ENCODE measurements around the gene LRGUK.

The LRGUK gene

DNA sequence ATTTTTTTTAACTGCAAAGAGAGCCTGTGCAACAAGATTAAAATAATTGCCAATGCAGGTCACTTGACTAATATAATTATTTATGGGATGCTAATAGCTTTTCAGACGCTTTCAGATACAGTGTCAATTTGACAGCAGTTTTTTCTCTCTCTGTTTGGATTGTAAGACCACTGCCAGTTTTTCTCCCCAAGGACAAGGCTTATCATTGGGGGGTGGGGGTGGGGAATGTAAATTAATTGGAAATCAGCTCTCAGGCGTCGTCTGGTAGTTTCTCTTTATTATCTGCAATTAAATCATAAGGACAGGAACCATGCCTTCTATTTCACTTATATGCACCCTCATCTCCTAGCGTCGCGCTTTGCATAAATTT, 559 bp upstream of the LRGUK start:
- H3K27me3 ChIP-seq (ENCODE audit: insufficient read depth, low read length) = peaks cover 10% of the 10 kb centered on the region; the same call in 1 of the 2 replicates
- no peaks in the 10 kb centered on the region for H3K9me3 ChIP-seq (ENCODE audit: insufficient read depth, low read depth, low read length)
- H3K27ac ChIP-seq (ENCODE audit: low read depth, low read length) = no peak overlapping the region
- H3K4me3 ChIP-seq (ENCODE audit: low read length) = peak overlapping the region; percentile 87
- H3K9ac ChIP-seq (ENCODE audit: low read depth, low read length) = no peak overlapping the region
- WGBS = 19% methylated on average over 6 of the region's 6 CpGs
- H3K36me3 ChIP-seq (ENCODE audit: insufficient read depth, low read length) = no peaks in the 10 kb centered on the region
- H3K4me1 ChIP-seq (ENCODE audit: insufficient read depth, low read length) = peaks cover 28% of the 10 kb centered on the region

- no peak overlapping the region for H3K27ac ChIP-seq (ENCODE audit: low read depth, low read length)
Observed at GRCh38 chr7:134128829-134129228, 1.7 kb downstream of the LRGUK start.

GRCh38 chr7:134129856-134130523, 2.9 kb downstream of the LRGUK start:
- Histone ChIP-seq H3K27ac (ENCODE audit: low read depth, low read length) (peak overlapping the region; percentile 92), H3K9ac (ENCODE audit: low read depth, low read length) (peak overlapping the region; percentile 54), H3K27me3 (ENCODE audit: insufficient read depth, low read length) (peaks cover 10% of the 10 kb centered on the region; the same call in 1 of the 2 replicates), H3K36me3 (ENCODE audit: insufficient read depth, low read length) (no peaks in the 10 kb centered on the region), H3K9me3 (ENCODE audit: insufficient read depth, low read depth, low read length) (no peaks in the 10 kb centered on the region), H3K4me3 (ENCODE audit: low read length) (peak overlapping the region; percentile 3; the same call in 1 of the 2 replicates), H3K4me1 (ENCODE audit: insufficient read depth, low read length) (peaks cover 34% of the 10 kb centered on the region)
- WGBS = 19% methylated on average over 1 of the region's 2 CpGs

More at GRCh38 chr7:134128829-134129228, 1.7 kb downstream of the LRGUK start:
- no peaks in the 10 kb centered on the region for H3K36me3 ChIP-seq (ENCODE audit: insufficient read depth, low read length)
- H3K4me3 ChIP-seq (ENCODE audit: low read length) = no peak overlapping the region
- no peaks in the 10 kb centered on the region for H3K9me3 ChIP-seq (ENCODE audit: insufficient read depth, low read depth, low read length)
- H3K4me1 ChIP-seq (ENCODE audit: insufficient read depth, low read length) = peaks cover 28% of the 10 kb centered on the region
- peaks cover 10% of the 10 kb centered on the region; the same call in 1 of the 2 replicates for H3K27me3 ChIP-seq (ENCODE audit: insufficient read depth, low read length)
- 95% methylated on average over 4 of the region's 5 CpGs for WGBS
- no peak overlapping the region for H3K9ac ChIP-seq (ENCODE audit: low read depth, low read length)

GRCh38 chr7:134134004-134134403, 6.9 kb downstream of the LRGUK start:
- 92% methylated on average over 3 of the region's 3 CpGs for WGBS
- Histone ChIP-seq H3K4me3 (ENCODE audit: low read length) (no peak overlapping the region), H3K9me3 (ENCODE audit: insufficient read depth, low read depth, low read length) (no peaks in the 10 kb centered on the region), H3K27ac (ENCODE audit: low read depth, low read length) (no peak overlapping the region), H3K4me1 (ENCODE audit: insufficient read depth, low read length) (peaks cover 28% of the 10 kb centered on the region), H3K36me3 (ENCODE audit: insufficient read depth, low read length) (no peaks in the 10 kb centered on the region; the same call in 1 of the 2 replicates), H3K27me3 (ENCODE audit: insufficient read depth, low read length) (no peaks in the 10 kb centered on the region), H3K9ac (ENCODE audit: low read depth, low read length) (no peak overlapping the region)

- H3K9me3 ChIP-seq (ENCODE audit: insufficient read depth, low read depth, low read length) = no peaks in the 10 kb centered on the region
- H3K4me1 ChIP-seq (ENCODE audit: insufficient read depth, low read length) = peaks cover 3% of the 10 kb centered on the region; the same call in 1 of the 2 replicates
- 58% methylated on average over 18 of the region's 18 CpGs for WGBS
- H3K36me3 ChIP-seq (ENCODE audit: insufficient read depth, low read length) = no peaks in the 10 kb centered on the region; the same call in 1 of the 2 replicates
- H3K4me3 ChIP-seq (ENCODE audit: low read length) = no peak overlapping the region
- H3K27me3 ChIP-seq (ENCODE audit: insufficient read depth, low read length) = no peaks in the 10 kb centered on the region
- H3K9ac ChIP-seq (ENCODE audit: low read depth, low read length) = no peak overlapping the region
- no peak overlapping the region for H3K27ac ChIP-seq (ENCODE audit: low read depth, low read length)
Observed at GRCh38 chr7:134140889-134141867, 14.0 kb downstream of the LRGUK start.

DNA sequence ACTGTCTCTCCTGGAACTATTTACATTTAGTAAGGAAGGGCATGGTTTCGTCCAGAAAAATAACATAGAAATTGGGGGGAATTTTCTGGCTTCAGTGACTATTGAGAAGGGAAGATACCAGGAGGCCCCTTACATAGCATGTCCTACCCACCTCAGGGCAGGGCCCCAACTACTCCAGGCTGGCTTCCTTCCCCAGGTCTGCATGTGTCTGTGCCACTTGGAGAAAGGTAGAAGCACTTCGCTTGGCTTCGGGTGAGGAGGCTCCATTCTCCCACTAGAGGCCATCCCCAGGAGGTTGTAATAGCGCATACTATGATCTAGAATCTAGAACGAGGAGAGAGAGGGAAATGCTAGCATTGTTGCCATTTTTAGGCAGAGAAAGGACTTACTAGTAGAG, 14.7 kb downstream of the LRGUK start:
- H3K27me3 ChIP-seq (ENCODE audit: insufficient read depth, low read length) = no peaks in the 10 kb centered on the region
- H3K36me3 ChIP-seq (ENCODE audit: insufficient read depth, low read length) = no peaks in the 10 kb centered on the region; the same call in 1 of the 2 replicates
- H3K4me1 ChIP-seq (ENCODE audit: insufficient read depth, low read length) = peaks cover 3% of the 10 kb centered on the region; the same call in 1 of the 2 replicates
- no peaks in the 10 kb centered on the region for H3K9me3 ChIP-seq (ENCODE audit: insufficient read depth, low read depth, low read length)
- H3K4me3 ChIP-seq (ENCODE audit: low read length) = no peak overlapping the region
- H3K9ac ChIP-seq (ENCODE audit: low read depth, low read length) = no peak overlapping the region
- 89% methylated on average over 5 of the region's 5 CpGs for WGBS
- H3K27ac ChIP-seq (ENCODE audit: low read depth, low read length) = no peak overlapping the region

DNA sequence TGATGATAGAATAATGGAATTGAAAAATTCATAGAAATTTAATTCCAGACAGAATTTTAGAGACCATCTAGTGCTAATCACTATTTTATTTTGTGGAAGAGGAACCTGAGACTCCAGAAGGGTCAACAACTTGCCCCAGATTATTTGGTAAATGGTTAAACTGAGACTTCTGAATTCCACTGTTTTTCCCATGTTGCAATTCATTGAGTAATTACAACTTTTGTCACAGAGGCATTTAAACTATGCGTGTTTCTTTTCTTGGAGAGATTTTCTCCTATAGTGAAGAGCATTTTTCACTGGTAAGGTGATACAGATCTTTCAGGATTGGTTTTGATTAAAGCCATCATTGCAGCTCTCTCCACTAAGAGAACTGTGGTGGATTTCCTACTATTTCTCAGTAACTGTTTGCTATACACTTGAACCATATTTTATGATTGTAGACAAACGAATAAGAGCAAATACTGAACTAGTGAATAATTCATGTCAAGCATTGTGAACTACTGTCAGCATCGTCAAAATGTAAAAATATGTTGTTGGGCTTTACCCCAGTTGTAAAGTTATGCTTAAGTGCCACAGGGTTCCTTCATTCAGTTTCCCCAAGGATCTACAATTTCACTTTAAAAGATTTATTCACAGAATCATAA, 26.5 kb downstream of the LRGUK start:
- no peaks in the 10 kb centered on the region for H3K36me3 ChIP-seq (ENCODE audit: insufficient read depth, low read length)
- no peak overlapping the region for H3K4me3 ChIP-seq (ENCODE audit: low read length)
- H3K4me1 ChIP-seq (ENCODE audit: insufficient read depth, low read length) = peaks cover 39% of the 10 kb centered on the region
- H3K9ac ChIP-seq (ENCODE audit: low read depth, low read length) = no peak overlapping the region
- no peaks in the 10 kb centered on the region for H3K27me3 ChIP-seq (ENCODE audit: insufficient read depth, low read length)
- WGBS = 82% methylated on average over 3 of the region's 3 CpGs
- 0 out of 2 replicates have a peak, but pooled peaks cover 3% of the 10 kb centered on the region for H3K9me3 ChIP-seq (ENCODE audit: insufficient read depth, low read depth, low read length)
- peak overlapping the region; percentile 34 for H3K27ac ChIP-seq (ENCODE audit: low read depth, low read length)

- H3K9ac ChIP-seq (ENCODE audit: low read depth, low read length) = no peak overlapping the region
- H3K9me3 ChIP-seq (ENCODE audit: insufficient read depth, low read depth, low read length) = 0 out of 2 replicates have a peak, but pooled peaks cover 3% of the 10 kb centered on the region
- WGBS = 80% methylated on average over 2 of the region's 2 CpGs
- H3K4me1 ChIP-seq (ENCODE audit: insufficient read depth, low read length) = peaks cover 39% of the 10 kb centered on the region
- H3K27ac ChIP-seq (ENCODE audit: low read depth, low read length) = no peak overlapping the region; the same call in 1 of the 2 replicates
- H3K4me3 ChIP-seq (ENCODE audit: low read length) = no peak overlapping the region
- no peaks in the 10 kb centered on the region for H3K36me3 ChIP-seq (ENCODE audit: insufficient read depth, low read length)
- no peaks in the 10 kb centered on the region for H3K27me3 ChIP-seq (ENCODE audit: insufficient read depth, low read length)
Observed at GRCh38 chr7:134154581-134155130, 27.5 kb downstream of the LRGUK start.

GRCh38 chr7:134155206-134155605, 28.1 kb downstream of the LRGUK start:
- no peak overlapping the region for H3K27ac ChIP-seq (ENCODE audit: low read depth, low read length)
- H3K27me3 ChIP-seq (ENCODE audit: insufficient read depth, low read length) = no peaks in the 10 kb centered on the region
- no peak overlapping the region for H3K4me3 ChIP-seq (ENCODE audit: low read length)
- WGBS = 88% methylated on average over 1 of the region's 2 CpGs
- H3K9ac ChIP-seq (ENCODE audit: low read depth, low read length) = no peak overlapping the region
- 0 out of 2 replicates have a peak, but pooled peaks cover 3% of the 10 kb centered on the region for H3K9me3 ChIP-seq (ENCODE audit: insufficient read depth, low read depth, low read length)
- H3K4me1 ChIP-seq (ENCODE audit: insufficient read depth, low read length) = peaks cover 39% of the 10 kb centered on the region
- H3K36me3 ChIP-seq (ENCODE audit: insufficient read depth, low read length) = no peaks in the 10 kb centered on the region

GRCh38 chr7:134155871-134156270, 28.7 kb downstream of the LRGUK start:
- no peak overlapping the region for H3K27ac ChIP-seq (ENCODE audit: low read depth, low read length)
- H3K4me1 ChIP-seq (ENCODE audit: insufficient read depth, low read length) = peaks cover 39% of the 10 kb centered on the region
- no peaks in the 10 kb centered on the region for H3K36me3 ChIP-seq (ENCODE audit: insufficient read depth, low read length)
- H3K9me3 ChIP-seq (ENCODE audit: insufficient read depth, low read depth, low read length) = no peaks in the 10 kb centered on the region
- H3K9ac ChIP-seq (ENCODE audit: low read depth, low read length) = no peak overlapping the region
- WGBS = 84% methylated on average over 4 of the region's 5 CpGs
- no peak overlapping the region for H3K4me3 ChIP-seq (ENCODE audit: low read length)
- H3K27me3 ChIP-seq (ENCODE audit: insufficient read depth, low read length) = no peaks in the 10 kb centered on the region
